ENCODE measurements around the gene MICU2. TPM values are rescaled to one million over a fixed set of nuclear protein-coding genes. Genes with fewer than 3 reads are reported as not detected.

The MICU2 gene
- total RNA-seq, 2 donors from 2014 or later, result 38.5 to 43.2 TPM

DNA sequence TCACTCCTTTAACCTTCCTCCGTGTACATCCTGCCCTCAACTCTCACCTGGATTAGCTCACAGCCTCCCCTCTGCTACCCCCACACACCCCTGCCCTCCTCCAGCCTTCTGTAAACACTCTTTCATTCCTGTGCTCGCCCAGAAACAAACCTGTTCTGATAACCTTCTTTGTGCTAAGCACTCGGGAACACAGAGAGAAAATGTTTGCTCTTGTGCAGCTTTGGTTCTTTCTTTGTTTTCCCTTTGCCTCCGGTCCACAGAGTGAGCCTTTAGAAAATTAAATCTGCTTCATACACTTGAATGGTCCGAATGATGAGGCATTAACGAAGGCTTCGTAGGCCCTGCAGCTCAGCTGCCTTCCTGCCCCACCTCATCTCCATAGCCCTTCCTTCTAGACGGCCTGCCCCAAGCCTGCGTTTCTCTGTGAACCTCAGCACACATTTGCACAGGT, 138.2 kb downstream of the MICU2 start:
- H3K27ac Mint-ChIP-seq, result no peak overlapping the region
- no peaks in the 10 kb centered on the region for H3K4me1 Mint-ChIP-seq
- no peaks in the 10 kb centered on the region for H3K9me3 Mint-ChIP-seq
- no peak for ATAC-seq (replicated peaks)
- H3K36me3 Mint-ChIP-seq (ENCODE audit: low read depth), result no peaks in the 10 kb centered on the region
- H3K27me3 Mint-ChIP-seq, result no peaks in the 10 kb centered on the region
- H3K4me3 Mint-ChIP-seq, result no peak overlapping the region

- ATAC-seq (replicated peaks), result no peak
- Mint-ChIP-seq H3K27ac (no peak overlapping the region), H3K9me3 (no peaks in the 10 kb centered on the region), H3K4me3 (no peak overlapping the region), H3K36me3 (ENCODE audit: low read depth) (peaks cover under 1% of the 10 kb centered on the region), H3K4me1 (no peaks in the 10 kb centered on the region), H3K27me3 (no peaks in the 10 kb centered on the region)
Measured at GRCh38 chr13:21463424-21463823, 140.5 kb downstream of the MICU2 start.

GRCh38 chr13:21461131-21461530, 142.8 kb downstream of the MICU2 start:
- Mint-ChIP-seq H3K4me1 (peaks cover 6% of the 10 kb centered on the region), H3K9me3 (no peaks in the 10 kb centered on the region), H3K36me3 (ENCODE audit: low read depth) (peaks cover 5% of the 10 kb centered on the region), H3K27ac (no peak overlapping the region), H3K4me3 (no peak overlapping the region), H3K27me3 (no peaks in the 10 kb centered on the region)
- ATAC-seq (replicated peaks), result no peak

- Mint-ChIP-seq H3K4me1 (peaks cover 17% of the 10 kb centered on the region), H3K27me3 (no peaks in the 10 kb centered on the region), H3K27ac (peak within 1 kb of the TSS; percentile 60), H3K9me3 (no peaks in the 10 kb centered on the region), H3K4me3 (peak within 1 kb of the TSS; percentile 92), H3K36me3 (ENCODE audit: low read depth) (peaks cover 5% of the 10 kb centered on the region)
- peak; percentile 88 for ATAC-seq (replicated peaks)
Measured at GRCh38 chr13:21458813-21459701, 144.9 kb downstream of the MICU2 start, which contains the start of gene ZDHHC20. Gene ZDHHC20, minus strand, starts transcription at chr13:21459303. Its CDS starts 132 bp downstream, at chr13:21459171.

- H3K27me3 Mint-ChIP-seq, result no peaks in the 10 kb centered on the region
- peak overlapping the region; percentile 60 for H3K27ac Mint-ChIP-seq
Measured at GRCh38 chr13:21458451-21458812, 145.5 kb downstream of the MICU2 start.

GRCh38 chr13:21453387-21454081, 150.4 kb downstream of the MICU2 start:
- no peak for ATAC-seq (replicated peaks)
- H3K4me1 Mint-ChIP-seq, result peaks cover 30% of the 10 kb centered on the region
- H3K27ac Mint-ChIP-seq, result no peak overlapping the region
- H3K9me3 Mint-ChIP-seq, result no peaks in the 10 kb centered on the region
- no peak overlapping the region for H3K4me3 Mint-ChIP-seq
- H3K36me3 Mint-ChIP-seq (ENCODE audit: low read depth), result peaks cover 5% of the 10 kb centered on the region
- no peaks in the 10 kb centered on the region for H3K27me3 Mint-ChIP-seq

More at GRCh38 chr13:21458451-21458812, 145.5 kb downstream of the MICU2 start:
- Mint-ChIP-seq H3K4me3 (peak overlapping the region; percentile 92), H3K4me1 (peaks cover 18% of the 10 kb centered on the region), H3K36me3 (ENCODE audit: low read depth) (peaks cover 5% of the 10 kb centered on the region), H3K9me3 (no peaks in the 10 kb centered on the region)
- ATAC-seq (replicated peaks), result peak; percentile 47

- H3K27ac Mint-ChIP-seq, result no peak overlapping the region
- no peaks in the 10 kb centered on the region for H3K9me3 Mint-ChIP-seq
- H3K4me3 Mint-ChIP-seq, result no peak overlapping the region
- peaks cover 8% of the 10 kb centered on the region for H3K36me3 Mint-ChIP-seq (ENCODE audit: low read depth)
- H3K4me1 Mint-ChIP-seq, result peaks cover 32% of the 10 kb centered on the region
- no peak for ATAC-seq (replicated peaks)
- H3K27me3 Mint-ChIP-seq, result no peaks in the 10 kb centered on the region
Measured at GRCh38 chr13:21450936-21451335, 153.0 kb downstream of the MICU2 start.

- no peak for ATAC-seq (replicated peaks)
- Mint-ChIP-seq H3K4me3 (no peak overlapping the region), H3K4me1 (peaks cover 14% of the 10 kb centered on the region), H3K27me3 (no peaks in the 10 kb centered on the region), H3K9me3 (no peaks in the 10 kb centered on the region), H3K36me3 (ENCODE audit: low read depth) (peaks cover 11% of the 10 kb centered on the region), H3K27ac (no peak overlapping the region)
Measured at GRCh38 chr13:21446656-21447055, 157.3 kb downstream of the MICU2 start.

- Mint-ChIP-seq H3K4me1 (peaks cover 14% of the 10 kb centered on the region), H3K4me3 (no peak overlapping the region), H3K36me3 (ENCODE audit: low read depth) (peaks cover 11% of the 10 kb centered on the region), H3K27me3 (no peaks in the 10 kb centered on the region), H3K27ac (no peak overlapping the region), H3K9me3 (no peaks in the 10 kb centered on the region)
- ATAC-seq (replicated peaks), result no peak
Measured at GRCh38 chr13:21445759-21446158, 158.2 kb downstream of the MICU2 start.

DNA sequence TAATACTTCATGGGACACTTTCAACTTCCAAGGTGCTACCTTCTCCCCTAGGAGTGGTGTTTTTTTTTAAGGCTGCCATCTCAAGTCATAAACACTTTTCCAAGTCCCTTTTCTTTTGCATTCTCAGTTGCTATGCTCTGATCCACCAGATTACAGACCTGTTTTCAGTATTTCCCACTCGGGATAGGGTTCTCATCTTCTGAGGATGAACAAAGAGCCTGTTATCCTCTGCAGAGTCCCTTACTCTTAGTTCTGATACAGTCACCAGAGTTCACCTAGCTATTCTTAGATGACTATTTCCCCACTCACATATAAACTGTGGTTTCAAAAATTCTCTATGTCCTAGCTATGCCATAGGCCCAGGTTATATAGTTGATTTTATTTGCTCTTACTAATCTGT, 160.8 kb downstream of the MICU2 start:
- Mint-ChIP-seq H3K9me3 (peaks cover 3% of the 10 kb centered on the region), H3K36me3 (ENCODE audit: low read depth) (peaks cover 11% of the 10 kb centered on the region), H3K4me3 (no peak overlapping the region), H3K4me1 (peaks cover 18% of the 10 kb centered on the region), H3K27ac (peak overlapping the region; percentile 60), H3K27me3 (no peaks in the 10 kb centered on the region)
- ATAC-seq (replicated peaks), result no peak

Other genes with a start within 250 kb of the MICU2 start
- 10 to 100 TPM; 39.3 to 59.0 TPM for gene ZDHHC20, start 144.9 kb downstream of the MICU2 start, total RNA-seq
- gene FGF9, start 66.9 kb upstream of the MICU2 start, total RNA-seq, result under 1 TPM in 1 of 2 donors, not detected in 1; 0.05 TPM

Measured in activated T-helper 17 cell treated with anti-CD3 and anti-CD28 coated beads, Interleukin-2, amount 50 U/mL, for 72 hours (primary cell).